Nucleus accumbens (tissue), 56 donors: ENCODE measurements around the gene SULT1A3.
"Not testable (repeated sequence)": the region's sequence is repeated elsewhere in the genome, so short reads cannot be mapped to it uniquely, and the experiment has no call there.

ENCODE experiments used
- DNase-seq, 56 donors: peaks; one replicate each; lab custom pipeline; 2025; lab: John Stamatoyannopoulos, UW

SULT1A3 gene

GRCh38 chr16:30186444-30186781, 12.6 kb upstream of the SULT1A3 start:
- DNase-seq: no peak

GRCh38 chr16:30186782-30187555, 12.1 kb upstream of the SULT1A3 start:
- DNase-seq: peak in 17 of 56 donors; percentile 2 to 67 (median 25)

GRCh38 chr16:30187556-30187865, 11.5 kb upstream of the SULT1A3 start:
- DNase-seq: no peak

- no peak for DNase-seq
Measured at GRCh38 chr16:30187971-30188561, 11.0 kb upstream of the SULT1A3 start.

DNA sequence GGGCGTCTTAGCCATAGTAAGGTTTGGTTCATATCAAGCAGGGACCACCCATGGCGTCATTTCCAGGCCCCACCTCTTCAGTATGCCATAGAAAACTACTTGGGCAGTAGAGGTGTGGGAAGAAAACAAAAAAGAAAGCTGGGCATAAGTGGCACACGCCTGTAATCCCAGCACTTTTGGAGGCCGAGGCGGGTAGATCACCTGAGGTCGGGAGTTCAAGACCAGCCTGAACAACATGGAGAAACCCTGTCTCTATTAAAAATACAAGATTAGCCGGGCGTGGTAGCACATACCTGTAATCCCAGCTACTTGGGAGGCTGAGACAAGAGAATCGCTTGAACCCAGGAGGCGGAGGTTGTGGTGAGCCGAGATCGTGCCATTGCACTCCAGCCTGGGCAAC, 7.9 kb upstream of the SULT1A3 start:
- not testable (repeated sequence) for DNase-seq

DNA sequence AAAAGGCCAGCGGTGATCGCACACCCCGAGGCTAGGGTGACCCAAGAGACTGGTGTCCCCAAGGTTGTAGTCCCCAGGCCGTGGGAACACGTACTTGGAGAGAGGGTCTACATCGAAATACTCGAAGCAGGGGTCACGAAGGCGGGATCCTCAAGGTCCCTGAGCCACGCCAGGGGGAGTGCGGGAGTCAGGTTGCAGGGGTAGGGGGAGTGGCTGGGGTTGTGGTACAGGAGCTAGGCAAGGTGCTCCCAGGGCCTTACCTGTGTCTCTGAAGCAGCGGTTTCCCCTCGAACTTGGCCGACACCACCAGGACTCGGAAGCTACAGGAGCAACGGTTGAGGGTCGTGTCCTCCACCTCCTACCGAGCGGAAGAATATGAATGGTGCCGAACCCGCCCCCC, 6.0 kb upstream of the SULT1A3 start:
- not testable (repeated sequence) for DNase-seq

GRCh38 chr16:30193615-30194014, 5.4 kb upstream of the SULT1A3 start, which contains the start of the genes BOLA2B and SLX1A:
BOLA2B (minus strand) TSS chr16:30193666; CDS start chr16:30193595, 71 bp downstream.
SLX1A (plus strand) TSS chr16:30193875; CDS start chr16:30194085, 210 bp downstream.
- not testable (repeated sequence) for DNase-seq

DNA sequence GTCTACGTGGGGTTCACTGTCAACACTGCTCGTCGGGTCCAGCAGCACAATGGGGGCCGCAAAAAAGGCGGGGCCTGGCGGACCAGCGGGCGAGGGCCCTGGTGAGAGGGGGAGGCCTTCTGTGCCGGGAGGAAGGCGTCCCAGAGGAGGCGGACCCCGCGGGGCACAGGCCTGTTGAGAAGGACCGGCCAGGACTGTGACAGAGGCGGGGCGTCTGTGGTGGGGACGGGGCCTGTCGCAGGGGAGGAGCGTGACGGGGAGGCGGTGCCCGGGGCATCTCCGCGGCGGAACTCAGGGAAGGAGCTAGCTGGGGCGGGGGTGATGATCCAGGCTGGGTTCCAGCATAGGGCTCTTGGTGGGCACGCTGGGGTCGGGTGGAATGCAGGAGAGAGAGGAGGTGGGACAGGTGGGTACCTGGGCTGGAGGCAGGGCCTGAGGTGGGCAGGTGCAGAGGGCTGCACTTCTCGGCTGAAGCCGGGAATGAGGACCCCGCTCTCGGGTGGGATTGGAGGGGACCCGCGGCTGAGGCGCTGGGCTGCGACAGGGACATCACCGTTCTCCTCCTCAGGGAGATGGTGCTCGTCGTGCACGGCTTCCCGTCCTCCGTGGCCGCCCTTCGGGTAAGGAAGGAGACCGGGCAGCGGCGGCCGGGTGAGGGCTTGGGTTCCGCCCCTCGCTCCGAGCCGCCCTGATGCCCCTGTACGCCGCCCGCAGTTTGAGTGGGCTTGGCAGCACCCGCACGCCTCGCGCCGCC, 4.7 kb upstream of the SULT1A3 start:
- DNase-seq: not testable (repeated sequence)

DNA sequence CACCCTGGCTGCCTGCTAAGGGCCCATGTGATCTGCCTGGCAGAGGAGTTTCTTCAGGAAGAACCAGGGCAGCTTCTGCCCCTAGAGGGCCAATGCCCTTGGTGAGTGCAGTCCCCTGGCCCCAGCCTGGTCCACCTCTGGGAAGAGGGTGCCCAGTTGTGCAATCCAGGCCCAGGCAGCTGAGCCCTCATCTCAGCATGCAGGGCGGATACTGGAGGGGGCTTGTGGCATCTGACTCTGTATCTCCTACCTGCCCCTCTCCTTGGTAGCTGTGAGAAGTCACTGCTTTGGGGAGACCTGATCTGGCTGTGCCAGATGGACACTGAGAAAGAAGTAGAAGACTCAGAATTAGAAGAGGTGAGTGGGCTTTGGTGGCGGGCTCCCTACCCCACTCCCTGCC, 2.1 kb upstream of the SULT1A3 start:
- not testable (repeated sequence) for DNase-seq

- not testable (repeated sequence) for DNase-seq
Measured at GRCh38 chr16:30199608-30200343, 721 bp downstream of the SULT1A3 start.

GRCh38 chr16:30205541-30206236, 6.6 kb downstream of the SULT1A3 start:
- DNase-seq: not testable (repeated sequence)

DNA sequence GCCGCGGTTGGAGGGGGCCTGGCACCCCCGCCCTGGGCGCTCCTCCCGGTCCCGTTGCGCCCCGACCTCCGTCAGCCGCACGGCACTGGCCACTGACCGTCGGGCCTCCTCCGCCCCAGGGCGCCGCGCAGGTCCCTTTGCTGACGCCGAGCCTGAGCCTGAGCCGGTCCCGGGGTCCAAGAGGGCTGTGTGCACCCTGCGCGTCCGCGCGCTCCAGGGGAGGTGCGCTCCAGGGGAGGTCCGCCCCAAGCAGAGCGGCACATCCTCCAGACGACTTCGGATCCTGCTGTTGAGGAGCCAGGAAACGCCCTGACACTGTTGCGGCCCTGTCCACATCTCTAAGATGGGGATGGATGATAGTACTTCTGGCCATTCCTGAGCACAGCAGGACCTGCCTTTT, 7.2 kb downstream of the SULT1A3 start:
- not testable (repeated sequence) for DNase-seq

- DNase-seq: not testable (repeated sequence)
Measured at GRCh38 chr16:30207063-30207704, 8.1 kb downstream of the SULT1A3 start.

DNA sequence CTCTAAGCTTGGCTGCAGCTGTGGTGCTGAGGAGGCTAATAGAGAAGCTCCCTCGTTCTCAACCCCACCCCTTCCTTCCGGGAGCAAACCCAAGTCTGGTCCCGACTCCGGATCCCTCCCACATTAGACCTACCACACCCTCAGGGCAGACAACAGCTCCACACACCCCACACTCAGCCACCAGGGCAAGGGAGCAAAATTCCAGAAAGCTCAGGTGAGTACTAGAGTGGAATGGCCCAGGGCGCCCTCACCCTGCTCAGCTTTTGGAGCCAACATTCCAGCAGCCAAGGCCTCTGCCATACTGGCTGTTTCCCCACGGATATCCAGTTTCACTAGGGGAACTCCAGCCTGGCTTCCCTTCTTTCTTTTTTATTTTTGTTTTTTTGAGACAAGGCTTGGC, 10.0 kb downstream of the SULT1A3 start:
- not testable (repeated sequence) for DNase-seq

DNA sequence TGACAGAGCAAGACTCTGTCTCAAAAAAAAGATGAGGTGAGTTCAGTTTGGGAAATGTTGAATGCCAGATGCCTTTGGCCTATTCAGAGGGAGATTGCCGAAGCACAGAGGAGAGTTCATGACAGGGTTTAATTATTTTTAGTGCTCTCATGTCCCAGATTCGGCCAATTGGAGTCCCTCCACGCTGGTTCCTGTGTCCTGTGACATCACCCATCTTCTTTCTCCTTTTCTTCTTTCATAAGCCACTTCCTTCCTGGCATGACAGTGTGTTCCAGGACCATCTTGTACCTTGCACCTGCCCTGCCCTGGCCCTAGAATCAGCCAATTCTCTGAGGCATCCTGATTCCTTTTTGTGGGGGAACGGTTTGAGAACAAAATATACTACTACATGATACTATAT, 12.4 kb downstream of the SULT1A3 start:
- not testable (repeated sequence) for DNase-seq

GRCh38 chr16:30217082-30217481, 18.0 kb downstream of the SULT1A3 start:
- DNase-seq: not testable (repeated sequence)

- not testable (repeated sequence) for DNase-seq
Measured at GRCh38 chr16:30248379-30248778, 49.3 kb downstream of the SULT1A3 start, which contains the start of gene NPIPB13. NPIPB13 (minus strand) TSS chr16:30248479; CDS start chr16:30245573, 2,906 bp downstream.
